GM20000 (cell line): ENCODE measurements around the gene ZNF451.

Experiments
- DNase-seq: peaks from one replicate; pipeline ENCODE4 v3.0.0; 2012; ENCODE audit warnings: low spot score
- CTCF ChIP-seq: IDR thresholded peaks from 2 replicates; pipeline ENCODE4 v1.5.1; 2012; ENCODE audit warnings: mild to moderate bottlenecking, control low read depth; ENCODE audit errors: extremely low read depth, missing control alignments

Gene ZNF451

GRCh38 chr6:57159127-57159526 is 69.1 kb downstream of the ZNF451 start:
- no peak for DNase-seq
- no peak for TF ChIP-seq CTCF

- no peak for TF ChIP-seq CTCF
- no peak for DNase-seq
These were observed 72.0 kb downstream of the ZNF451 start for GRCh38 chr6:57162028-57162427.

- DNase-seq: no peak
- no peak for TF ChIP-seq CTCF
These were observed 72.5 kb downstream of the ZNF451 start for GRCh38 chr6:57162516-57162915.

- no peak for DNase-seq
- no peak for TF ChIP-seq CTCF
These were observed 74.0 kb downstream of the ZNF451 start for GRCh38 chr6:57163956-57164355.

- no peak for TF ChIP-seq CTCF
- no peak for DNase-seq
These were observed 75.1 kb downstream of the ZNF451 start for GRCh38 chr6:57165080-57165479.

GRCh38 chr6:57172136-57173055 is 82.4 kb downstream of the ZNF451 start, which contains the start of gene BAG2:
Gene BAG2 (plus strand): TSS chr6:57172326. CDS start chr6:57172698, 372 bp downstream.
- peak; percentile 92 for DNase-seq
- no peak for TF ChIP-seq CTCF

- DNase-seq: peak; percentile 41
- TF ChIP-seq CTCF: no peak
These were observed 83.3 kb downstream of the ZNF451 start for GRCh38 chr6:57173056-57173885.
